IMR-90 (cell line): ENCODE measurements around the gene BLOC1S6. TPM values are rescaled to one million over a fixed set of nuclear protein-coding genes. Genes with fewer than 3 reads are reported as not detected.

Experiments
- ATAC-seq: fragments of 200-7000 bp; cut with Tn5 transposase; 2 replicates; pipeline ENCODE4 v1.9.1; 2020; ENCODE audit warnings: low read depth, mild to moderate bottlenecking, moderate library complexity
- BruUV-seq: library from RNA; stranded (reverse); fragments of 400-500 nt; replicated peaks from 2 replicates; lab custom pipeline; 2021; lab: Mats Ljungman, UMichigan
- CTCF ChIA-PET: fragments of 300-600 bp; formaldehyde crosslinking; extraction: SDS; loops from one replicate; lab custom pipeline; 2021; ENCODE audit warnings: antibody characterized with exemption; lab: Yijun Ruan, JAX
- POLR2A ChIA-PET: fragments of 300-600 bp; sonication (Branson Sonifier 250); formaldehyde crosslinking; loops from one replicate; lab custom pipeline; 2022; ENCODE audit warnings: antibody characterized with exemption; ENCODE audit not compliant: unreplicated experiment; lab: Charles Lee
- DNase-seq: peaks from one replicate; pipeline ENCODE4 v3.0.0; 2013
- H2AFZ ChIP-seq: replicated peaks from 2 replicates; pipeline ENCODE3; 2013; ENCODE audit warnings: low read length, mild to moderate bottlenecking; ENCODE audit not compliant: poor library complexity
- H2AK5ac ChIP-seq: 2 replicates; pipeline ENCODE4 v1.6.1; 2013; ENCODE audit warnings: low read depth, low read length, inconsistent platforms
- H2AK9ac ChIP-seq: replicated peaks from 2 replicates; pipeline ENCODE3; 2013; ENCODE audit warnings: mild to moderate bottlenecking, low read depth, low read length, moderate library complexity; ENCODE audit not compliant: poor library complexity
- H2BK120ac ChIP-seq: 2 replicates; pipeline ENCODE4 v1.6.1; 2013; ENCODE audit warnings: low read depth, low read length, inconsistent platforms
- H2BK15ac ChIP-seq: 3 replicates; pipeline ENCODE4 v1.6.1; 2013; ENCODE audit warnings: low read depth, low read length, inconsistent platforms
- H2BK20ac ChIP-seq: 2 replicates; pipeline ENCODE4 v1.6.1; 2013; ENCODE audit warnings: low read depth, mild to moderate bottlenecking, inconsistent platforms, low read length, moderate library complexity
- H2BK5ac ChIP-seq: 2 replicates; pipeline ENCODE4 v1.6.1; 2013; ENCODE audit warnings: mild to moderate bottlenecking, low read depth, low read length, inconsistent platforms; ENCODE audit not compliant: poor library complexity, severe bottlenecking
- H3K14ac ChIP-seq: replicated peaks from 2 replicates; pipeline ENCODE4 v1.6.1; 2013; ENCODE audit warnings: low read depth, low read length, inconsistent platforms
- H3K18ac ChIP-seq: 2 replicates; pipeline ENCODE4 v1.6.1; 2013; ENCODE audit warnings: low read depth, low read length, control low read depth
- H3K23ac ChIP-seq: 2 replicates; pipeline ENCODE4 v1.6.1; 2013; ENCODE audit warnings: low read depth, low read length, inconsistent platforms
- H3K27ac ChIP-seq: 2 replicates; pipeline ENCODE4 v1.5.1; 2013; ENCODE audit warnings: mild to moderate bottlenecking, control low read depth, low read length; ENCODE audit not compliant: insufficient read depth
- H3K27me3 ChIP-seq: 2 replicates; pipeline ENCODE4 v1.6.1; 2013; ENCODE audit warnings: low read length; ENCODE audit not compliant: control insufficient read depth, insufficient read depth
- H3K36me3 ChIP-seq: 2 replicates; pipeline ENCODE4 v1.6.1; 2013; ENCODE audit warnings: low read length, mixed read lengths; ENCODE audit not compliant: control insufficient read depth, insufficient read depth
- H3K4ac ChIP-seq: 2 replicates; pipeline ENCODE4 v1.6.1; 2013; ENCODE audit warnings: low read depth, low read length, inconsistent platforms
- H3K4me1 ChIP-seq: 2 replicates; pipeline ENCODE4 v1.6.1; 2013; ENCODE audit warnings: low read length, mixed read lengths; ENCODE audit not compliant: control insufficient read depth, insufficient read depth
- H3K4me2 ChIP-seq: 2 replicates; pipeline ENCODE4 v1.6.1; 2013; ENCODE audit warnings: low read depth, mild to moderate bottlenecking, control low read depth, low read length, moderate library complexity
- H3K4me3 ChIP-seq: 2 replicates; pipeline ENCODE4 v1.5.1; 2013; ENCODE audit warnings: low read depth, mild to moderate bottlenecking, control low read depth, low read length, moderate library complexity; ENCODE audit not compliant: insufficient read depth
- H3K56ac ChIP-seq: 2 replicates; pipeline ENCODE4 v1.6.1; 2013; ENCODE audit warnings: low read length, inconsistent platforms; ENCODE audit not compliant: insufficient read depth; ENCODE audit errors: extremely low read depth
- H3K79me1 ChIP-seq, 2 experiments: 2 replicates each; pipeline ENCODE4 v1.6.1; 2013; ENCODE audit warnings: low read length in 2 of 2, inconsistent platforms in 1 of 2, low read depth in 1 of 2
- H3K9ac ChIP-seq: 2 replicates; pipeline ENCODE4 v1.6.1; 2013; ENCODE audit warnings: low read depth, low read length, control low read depth
- H3K9me1 ChIP-seq: 2 replicates; pipeline ENCODE4 v1.6.1; 2013; ENCODE audit warnings: low read length, inconsistent platforms; ENCODE audit not compliant: insufficient read depth
- H3K9me3 ChIP-seq: 2 replicates; pipeline ENCODE4 v1.6.1; 2013; ENCODE audit warnings: low read length; ENCODE audit not compliant: control insufficient read depth, insufficient read depth
- H4K20me1 ChIP-seq: 2 replicates; pipeline ENCODE4 v1.6.1; 2013; ENCODE audit warnings: low read length, inconsistent platforms; ENCODE audit not compliant: insufficient read depth
- H4K5ac ChIP-seq: 2 replicates; pipeline ENCODE4 v1.6.1; 2013; ENCODE audit warnings: mild to moderate bottlenecking, low read depth, low read length, control low read depth
- H4K8ac ChIP-seq, 2 experiments: 2 replicates each; pipeline ENCODE4 v1.6.1; 2013; ENCODE audit warnings: low read depth in 2 of 2, low read length in 2 of 2, control low read depth in 1 of 2, inconsistent platforms in 1 of 2
- H4K91ac ChIP-seq: 2 replicates; pipeline ENCODE4 v1.6.1; 2013; ENCODE audit warnings: low read depth, low read length, inconsistent platforms; ENCODE audit not compliant: insufficient read depth
- BHLHE40 ChIP-seq: fragments of 150-350 bp; IDR thresholded peaks from 2 replicates; pipeline ENCODE4 v1.6.1; 2016; ENCODE audit warnings: mild to moderate bottlenecking, low read depth, low read length
- CEBPB ChIP-seq: IDR thresholded peaks from 2 replicates; pipeline ENCODE4 v1.6.1; 2012; ENCODE audit warnings: low read depth, low read length, improper control_type of control experiment
- CHD1 ChIP-seq: IDR thresholded peaks from 2 replicates; pipeline ENCODE4 v1.6.1; 2012; ENCODE audit warnings: low read depth, low read length, improper control_type of control experiment
- ELK1 ChIP-seq: fragments of 150-350 bp; IDR thresholded peaks from 2 replicates; pipeline ENCODE4 v1.6.1; 2016; ENCODE audit warnings: low read depth, mild to moderate bottlenecking, low read length, moderate library complexity, borderline replicate concordance
- FOS ChIP-seq: fragments of 150-350 bp; IDR thresholded peaks from 2 replicates; pipeline ENCODE4 v1.6.1; 2016; ENCODE audit warnings: low read depth, low read length
- MAFK ChIP-seq: IDR thresholded peaks from 2 replicates; pipeline ENCODE4 v1.6.1; 2012; ENCODE audit warnings: low read depth, low read length, improper control_type of control experiment
- MAZ ChIP-seq: IDR thresholded peaks from 2 replicates; pipeline ENCODE4 v1.6.1; 2012; ENCODE audit warnings: low read depth, mild to moderate bottlenecking, low read length, improper control_type of control experiment, moderate library complexity, borderline replicate concordance
- MXI1 ChIP-seq: IDR thresholded peaks from 2 replicates; pipeline ENCODE4 v1.6.1; 2012; ENCODE audit warnings: low read depth, mild to moderate bottlenecking, low read length, moderate library complexity, borderline replicate concordance
- NFE2L2 ChIP-seq: fragments of 150-350 bp; IDR thresholded peaks from 2 replicates; pipeline ENCODE4 v1.6.1; 2016; ENCODE audit warnings: low read depth, mild to moderate bottlenecking, low read length
- POLR2A ChIP-seq: IDR thresholded peaks from 2 replicates; pipeline ENCODE4 v1.6.1; 2012; ENCODE audit warnings: mild to moderate bottlenecking, low read depth, low read length
- RAD21 ChIP-seq: IDR thresholded peaks from 2 replicates; pipeline ENCODE4 v1.6.1; 2012; ENCODE audit warnings: low read length, improper control_type of control experiment
- RCOR1 ChIP-seq: IDR thresholded peaks from 2 replicates; pipeline ENCODE4 v1.6.1; 2012; ENCODE audit warnings: mild to moderate bottlenecking, low read length, improper control_type of control experiment; ENCODE audit not compliant: insufficient replicate concordance
- RFX5 ChIP-seq: IDR thresholded peaks from 2 replicates; pipeline ENCODE4 v1.8.0; 2012; ENCODE audit warnings: low read depth, mild to moderate bottlenecking, low read length, moderate library complexity
- SMC3 ChIP-seq: fragments of 150-350 bp; IDR thresholded peaks from 2 replicates; pipeline ENCODE4 v1.6.1; 2016; ENCODE audit warnings: low read depth, mild to moderate bottlenecking, antibody characterized with exemption, low read length, moderate library complexity
- USF2 ChIP-seq: fragments of 150-350 bp; IDR thresholded peaks from 2 replicates; pipeline ENCODE4 v1.6.1; 2017; ENCODE audit warnings: mild to moderate bottlenecking, antibody characterized with exemption, low read length, low read depth
- WGBS, 2 experiments: methylation state at CpG; one replicate each; pipeline versions ENCODE4 v1.1.5 to v1.1.7; 2013; ENCODE audit warnings: missing lambda C conversion rate in 2 of 2; ENCODE audit not compliant: insufficient read length in 1 of 2; ENCODE audit errors: extremely low coverage in 2 of 2; 5-methylcytosine and 5-hydroxymethylcytosine counted together
- dilution Hi-C: fragments of 300-500 bp; cut with HindIII; formaldehyde crosslinking; loops from one replicate; pipeline ENCODE4 v1.14.3; 2018; ENCODE audit warnings: low sequenced_read_pairs; ENCODE audit not compliant: unreplicated experiment
- in situ Hi-C: fragments of 300-500 bp; cut with MboI; formaldehyde crosslinking; loops from 3 replicates; pipeline ENCODE4 v1.14.3; 2019; ENCODE audit warnings: low sequenced_read_pairs, inconsistent platforms, mixed read lengths
- intact Hi-C: fragments of 100-400 bp; cut with micrococcal nuclease; formaldehyde crosslinking; loops from 2 replicates; pipeline ENCODE4 v1.10.0; 2022
- polyA plus RNA-seq, 3 experiments: library from polyadenylated mRNA; depleted of rRNA; stranded (reverse); fragments of >200 nt; gene quantifications; 2 replicates each; pipeline ENCODE4 v1.2.3, GENCODE V29; 2012; ENCODE audit warnings: low replicate concordance in 1 of 3
- total RNA-seq: library from RNA; depleted of rRNA; stranded (reverse); fragments of >200 nt; gene quantifications from 2 replicates; pipeline ENCODE4 v1.2.3, GENCODE V29; 2012

Gene BLOC1S6
- total and polyA plus RNA-seq, 2 of the 4 experiments (the other 2 are of a cell fraction) = 21.7 to 40.9 TPM

GRCh38 chr15:45637552-45638033 lies 50.4 kb downstream of the BLOC1S6 start:
- ChIA-PET POLR2A (no interaction called here), CTCF (interaction anchor here (1.2 to 1.3 kb wide), 2 partner anchors 26 to 68 kb away, joined by 4 to 5 read pairs; no protein-coding TSS in a partner anchor)
- Histone ChIP-seq H3K4me2 (peak overlapping the region; percentile 75), H2AK5ac (peak overlapping the region; percentile 76), H2BK20ac (peak overlapping the region; percentile 96), H2BK5ac (peak overlapping the region; percentile 99), H4K8ac (peak overlapping the region; percentile 57 to 96), H3K23ac (peak overlapping the region; percentile 89), H3K18ac (peak overlapping the region; percentile 94), H4K20me1 (peaks cover 8% of the 10 kb centered on the region; the same call in 1 of the 2 replicates), H3K9me1 (peaks cover 13% of the 10 kb centered on the region), H3K4me1 (peaks cover 23% of the 10 kb centered on the region), H3K9ac (peak overlapping the region; percentile 50; the same call in 1 of the 2 replicates), H4K91ac (peak overlapping the region; percentile 93), H3K14ac (peak overlapping the region; percentile 87), H2AK9ac (no peak overlapping the region), H3K9me3 (no peaks in the 10 kb centered on the region), H2BK120ac (peak overlapping the region; percentile 96), H3K4me3 (peak overlapping the region; percentile 14; the same call in 1 of the 2 replicates), H2AFZ (peak overlapping the region; percentile 39), H3K27ac (peak overlapping the region; percentile 98), H3K79me1 (peaks cover 8 to 20% of the 10 kb centered on the region in 2 experiments), H4K5ac (peak overlapping the region; percentile 99), H3K4ac (peak overlapping the region; percentile 92), H2BK15ac (peak overlapping the region; percentile 91; the same call in 2 of the 3 replicates), H3K27me3 (no peaks in the 10 kb centered on the region), H3K56ac (peak overlapping the region; percentile 97), H3K36me3 (no peaks in the 10 kb centered on the region)
- peak; percentile 98 for DNase-seq
- dilution Hi-C loops (no loop called here), in situ Hi-C loops (no loop called here), intact Hi-C loops (no loop called here)
- WGBS, 2 experiments = no CpG with 5 or more reads among the region's 6 CpGs
- BruUV-seq = no TSS peak
- ATAC-seq = peak; percentile 33
- TF ChIP-seq SMC3 (no peak), RFX5 (no peak), MAZ (no peak), MAFK (0 out of 2 replicates have a peak, but pooled peaks have one; percentile 34), MXI1 (0 out of 2 replicates have a peak, but pooled peaks have one; percentile 49), ELK1 (no peak), CHD1 (no peak), FOS (no peak; the same call in 1 of the 2 replicates), POLR2A (no peak), RAD21 (no peak), BHLHE40 (peak; percentile 7; the same call in 1 of the 2 replicates), CEBPB (peak; percentile 81), RCOR1 (no peak), NFE2L2 (peak; percentile 92), USF2 (no peak)
